ENCODE data around the gene MYO10.
"Not testable (repeated sequence)": the region's sequence is repeated elsewhere in the genome, so short reads cannot be mapped to it uniquely, and the experiment has no call there.

The MYO10 gene

DNA sequence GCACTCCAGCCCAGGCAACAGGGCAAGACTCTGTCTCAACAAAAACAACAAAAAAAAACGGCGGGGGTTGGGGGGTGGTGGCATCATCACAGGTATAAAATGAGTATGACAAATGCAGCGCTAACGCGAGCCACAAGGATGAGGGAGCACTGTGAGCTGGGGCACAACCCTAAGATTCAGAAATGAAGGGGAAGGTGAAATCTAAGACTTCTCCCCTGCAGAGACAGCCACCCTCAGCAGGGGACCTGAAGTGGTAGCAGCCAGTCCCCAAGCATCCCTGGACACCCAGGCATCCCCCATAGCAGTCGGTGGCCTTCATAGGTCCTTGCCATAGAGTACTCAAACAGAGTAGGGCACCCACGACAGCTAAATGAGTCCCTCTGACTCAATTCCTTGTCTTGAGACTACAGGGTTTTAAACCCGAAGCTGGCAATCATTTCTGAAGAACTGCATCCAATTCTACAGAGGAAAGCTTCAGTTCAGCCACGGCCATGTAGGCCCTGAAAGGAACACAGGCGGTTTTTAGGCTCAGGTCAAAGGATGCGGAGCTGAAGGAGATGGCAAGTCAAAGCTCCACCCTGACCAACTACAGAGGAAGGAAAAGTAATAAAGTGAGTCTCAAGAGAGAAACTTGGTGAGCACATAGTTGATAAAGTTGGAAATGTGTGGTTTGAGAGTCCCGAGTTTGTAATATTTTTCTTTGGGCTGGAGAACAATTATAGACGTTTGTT, 50.3 kb downstream of the MYO10 start:
- H3K4me1 ChIP-seq (ENCODE audit: control insufficient read depth, insufficient read depth, low read length) = peaks cover 35% of the 10 kb centered on the region
- H3K9ac ChIP-seq (ENCODE audit: low read length) = no peak overlapping the region
- H3K9me3 ChIP-seq (ENCODE audit: control insufficient read depth, insufficient read depth, low read depth, low read length) = no peaks in the 10 kb centered on the region
- H3K27me3 ChIP-seq (ENCODE audit: control insufficient read depth, insufficient read depth, low read length) = no peaks in the 10 kb centered on the region
- no peak overlapping the region for H3K4me3 ChIP-seq (ENCODE audit: low read depth, low read length)
- no peak overlapping the region for H3K27ac ChIP-seq (ENCODE audit: low read depth, low read length)
- no peaks in the 10 kb centered on the region for H3K36me3 ChIP-seq (ENCODE audit: control insufficient read depth, insufficient read depth, low read length)

DNA sequence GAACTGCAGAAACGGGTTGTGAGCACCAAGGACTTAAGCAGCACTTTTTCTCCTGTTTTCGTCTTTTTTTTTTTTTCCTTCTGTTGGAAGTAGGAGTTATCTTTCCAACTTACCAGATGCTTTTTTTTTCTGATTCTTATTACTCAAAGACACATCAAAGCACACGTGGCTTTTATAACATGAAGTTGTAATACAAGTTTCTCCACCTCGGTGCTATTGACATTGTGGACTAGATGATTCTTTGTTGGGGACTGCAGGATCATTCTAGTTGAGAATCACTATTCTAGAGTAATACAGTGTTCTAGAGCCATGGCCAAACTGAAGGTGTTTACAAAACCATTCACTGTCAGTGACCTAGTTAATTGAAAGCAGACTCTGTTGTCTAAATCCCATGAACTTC, 51.5 kb downstream of the MYO10 start:
- no peak overlapping the region for H3K27ac ChIP-seq (ENCODE audit: low read depth, low read length)
- H3K27me3 ChIP-seq (ENCODE audit: control insufficient read depth, insufficient read depth, low read length) = no peaks in the 10 kb centered on the region
- no peak overlapping the region for H3K4me3 ChIP-seq (ENCODE audit: low read depth, low read length)
- H3K36me3 ChIP-seq (ENCODE audit: control insufficient read depth, insufficient read depth, low read length) = no peaks in the 10 kb centered on the region
- no peaks in the 10 kb centered on the region for H3K9me3 ChIP-seq (ENCODE audit: control insufficient read depth, insufficient read depth, low read depth, low read length)
- no peak overlapping the region for H3K9ac ChIP-seq (ENCODE audit: low read length)
- H3K4me1 ChIP-seq (ENCODE audit: control insufficient read depth, insufficient read depth, low read length) = peaks cover 31% of the 10 kb centered on the region

DNA sequence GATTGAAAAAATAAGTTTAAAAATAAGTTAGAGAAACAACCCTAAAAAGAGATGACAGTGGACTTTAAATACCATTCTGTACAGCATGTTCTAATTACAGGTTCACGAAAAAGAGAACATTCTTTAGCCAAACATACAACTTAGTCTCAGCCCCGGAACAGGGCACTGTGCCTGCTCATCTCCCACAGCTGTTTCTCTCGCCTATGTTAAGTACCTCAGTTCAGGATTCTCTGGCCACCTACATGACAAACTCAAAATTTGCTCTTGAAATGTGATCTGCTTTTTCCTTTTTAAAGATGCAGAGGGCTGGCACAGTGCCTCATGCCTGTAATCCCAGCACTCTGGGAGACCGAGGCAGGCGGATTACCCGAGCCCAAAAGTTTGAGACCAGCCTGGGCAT, 52.3 kb downstream of the MYO10 start:
- no peaks in the 10 kb centered on the region for H3K36me3 ChIP-seq (ENCODE audit: control insufficient read depth, insufficient read depth, low read length)
- no peak overlapping the region for H3K4me3 ChIP-seq (ENCODE audit: low read depth, low read length)
- H3K9me3 ChIP-seq (ENCODE audit: control insufficient read depth, insufficient read depth, low read depth, low read length) = no peaks in the 10 kb centered on the region
- no peak overlapping the region for H3K9ac ChIP-seq (ENCODE audit: low read length)
- H3K4me1 ChIP-seq (ENCODE audit: control insufficient read depth, insufficient read depth, low read length) = peaks cover 27% of the 10 kb centered on the region; the same call in 1 of the 2 replicates
- no peak overlapping the region for H3K27ac ChIP-seq (ENCODE audit: low read depth, low read length)
- H3K27me3 ChIP-seq (ENCODE audit: control insufficient read depth, insufficient read depth, low read length) = no peaks in the 10 kb centered on the region

DNA sequence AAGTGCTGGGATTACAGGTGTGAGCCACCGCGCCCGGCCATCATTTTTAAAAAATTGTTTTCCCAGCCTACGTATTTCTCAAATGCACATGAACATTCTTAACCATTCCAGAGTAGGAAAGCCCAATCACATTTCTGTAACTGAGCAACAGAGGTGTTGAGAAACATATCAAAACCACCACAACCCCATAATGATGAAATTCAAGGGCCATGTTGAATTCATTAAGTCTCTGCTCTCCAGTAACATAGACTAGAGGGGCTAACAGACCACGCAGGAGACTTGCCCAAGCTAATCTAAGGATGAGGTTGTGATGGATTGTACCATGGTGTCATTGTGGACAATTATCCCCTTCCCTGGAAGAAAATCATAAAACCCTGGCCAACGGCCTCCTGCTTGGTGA, 52.9 kb downstream of the MYO10 start:
- Histone ChIP-seq H3K36me3 (ENCODE audit: control insufficient read depth, insufficient read depth, low read length) (no peaks in the 10 kb centered on the region), H3K9me3 (ENCODE audit: control insufficient read depth, insufficient read depth, low read depth, low read length) (no peaks in the 10 kb centered on the region), H3K4me3 (ENCODE audit: low read depth, low read length) (no peak overlapping the region), H3K4me1 (ENCODE audit: control insufficient read depth, insufficient read depth, low read length) (peaks cover 27% of the 10 kb centered on the region; the same call in 1 of the 2 replicates), H3K9ac (ENCODE audit: low read length) (no peak overlapping the region), H3K27ac (ENCODE audit: low read depth, low read length) (no peak overlapping the region), H3K27me3 (ENCODE audit: control insufficient read depth, insufficient read depth, low read length) (no peaks in the 10 kb centered on the region)

DNA sequence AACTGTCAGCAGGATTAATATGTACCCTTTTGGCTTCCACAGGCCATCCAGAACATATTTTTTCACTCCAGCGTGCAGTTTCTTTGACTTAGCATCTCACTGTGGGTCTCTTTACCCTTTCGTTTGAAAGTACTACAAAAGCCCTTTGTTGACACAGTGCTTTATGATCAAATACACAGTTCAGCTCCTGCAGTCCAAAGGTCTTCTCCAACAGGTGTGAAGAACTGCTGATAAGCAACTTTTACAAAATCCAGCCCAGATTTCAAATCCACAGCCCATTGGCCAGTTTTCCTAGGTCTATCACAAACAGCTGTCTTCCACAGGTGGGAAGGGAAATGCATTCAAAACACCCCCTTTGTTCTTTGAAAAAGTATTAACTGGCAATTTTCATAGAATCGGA, 54.8 kb downstream of the MYO10 start:
- Histone ChIP-seq H3K36me3 (ENCODE audit: control insufficient read depth, insufficient read depth, low read length) (peaks cover 13% of the 10 kb centered on the region), H3K9ac (ENCODE audit: low read length) (no peak overlapping the region), H3K4me3 (ENCODE audit: low read depth, low read length) (no peak overlapping the region), H3K9me3 (ENCODE audit: control insufficient read depth, insufficient read depth, low read depth, low read length) (no peaks in the 10 kb centered on the region), H3K4me1 (ENCODE audit: control insufficient read depth, insufficient read depth, low read length) (peaks cover 17% of the 10 kb centered on the region; the same call in 1 of the 2 replicates), H3K27ac (ENCODE audit: low read depth, low read length) (no peak overlapping the region), H3K27me3 (ENCODE audit: control insufficient read depth, insufficient read depth, low read length) (no peaks in the 10 kb centered on the region)

DNA sequence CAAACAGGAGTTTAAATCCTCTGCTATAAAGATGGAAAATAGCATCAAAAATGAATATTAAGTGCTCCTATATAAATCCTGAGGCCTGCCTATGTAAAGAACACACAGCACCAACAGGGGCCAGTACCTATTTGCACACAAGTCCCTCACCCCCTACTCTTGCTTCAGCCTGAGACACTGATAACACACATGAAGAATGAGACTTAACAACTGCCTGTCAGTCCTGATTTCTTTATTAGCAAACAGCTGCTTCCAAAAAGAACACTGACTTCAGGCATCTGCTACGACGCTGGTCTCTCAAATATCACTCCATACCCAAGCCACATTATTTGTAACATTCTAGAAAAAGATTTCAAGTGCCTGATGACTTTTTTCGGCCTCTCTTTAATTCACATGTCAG, 55.5 kb downstream of the MYO10 start:
- H3K27me3 ChIP-seq (ENCODE audit: control insufficient read depth, insufficient read depth, low read length) = no peaks in the 10 kb centered on the region
- peaks cover 16% of the 10 kb centered on the region for H3K36me3 ChIP-seq (ENCODE audit: control insufficient read depth, insufficient read depth, low read length)
- H3K4me1 ChIP-seq (ENCODE audit: control insufficient read depth, insufficient read depth, low read length) = peaks cover 16% of the 10 kb centered on the region; the same call in 1 of the 2 replicates
- H3K4me3 ChIP-seq (ENCODE audit: low read depth, low read length) = no peak overlapping the region
- no peak overlapping the region for H3K27ac ChIP-seq (ENCODE audit: low read depth, low read length)
- no peak overlapping the region for H3K9ac ChIP-seq (ENCODE audit: low read length)
- peaks cover under 1% of the 10 kb centered on the region; the same call in 1 of the 2 replicates for H3K9me3 ChIP-seq (ENCODE audit: control insufficient read depth, insufficient read depth, low read depth, low read length)

DNA sequence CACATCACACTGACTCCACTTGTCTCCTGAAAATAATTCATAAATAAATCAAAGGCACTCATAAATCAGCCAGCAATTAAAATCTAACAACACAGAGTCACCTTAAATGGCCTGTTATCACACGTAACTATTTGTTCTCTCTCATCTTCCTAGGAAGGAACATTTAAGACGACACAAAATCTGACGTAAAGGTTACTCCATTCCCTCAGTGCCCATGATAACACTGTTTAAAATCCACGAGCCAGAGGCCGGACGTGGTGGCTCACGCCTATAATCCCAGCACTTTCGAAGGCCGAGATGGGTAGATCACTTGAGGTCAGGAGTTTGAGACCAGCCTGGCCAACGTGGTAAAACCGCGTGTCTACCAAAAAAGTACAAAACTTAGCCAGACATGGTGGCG, 56.4 kb downstream of the MYO10 start:
- no peak overlapping the region for H3K4me3 ChIP-seq (ENCODE audit: low read depth, low read length)
- H3K27ac ChIP-seq (ENCODE audit: low read depth, low read length) = no peak overlapping the region
- H3K9ac ChIP-seq (ENCODE audit: low read length) = no peak overlapping the region
- peaks cover 16% of the 10 kb centered on the region; the same call in 1 of the 2 replicates for H3K4me1 ChIP-seq (ENCODE audit: control insufficient read depth, insufficient read depth, low read length)
- peaks cover 7% of the 10 kb centered on the region; the same call in 1 of the 2 replicates for H3K9me3 ChIP-seq (ENCODE audit: control insufficient read depth, insufficient read depth, low read depth, low read length)
- H3K27me3 ChIP-seq (ENCODE audit: control insufficient read depth, insufficient read depth, low read length) = no peaks in the 10 kb centered on the region
- peaks cover 25% of the 10 kb centered on the region for H3K36me3 ChIP-seq (ENCODE audit: control insufficient read depth, insufficient read depth, low read length)

DNA sequence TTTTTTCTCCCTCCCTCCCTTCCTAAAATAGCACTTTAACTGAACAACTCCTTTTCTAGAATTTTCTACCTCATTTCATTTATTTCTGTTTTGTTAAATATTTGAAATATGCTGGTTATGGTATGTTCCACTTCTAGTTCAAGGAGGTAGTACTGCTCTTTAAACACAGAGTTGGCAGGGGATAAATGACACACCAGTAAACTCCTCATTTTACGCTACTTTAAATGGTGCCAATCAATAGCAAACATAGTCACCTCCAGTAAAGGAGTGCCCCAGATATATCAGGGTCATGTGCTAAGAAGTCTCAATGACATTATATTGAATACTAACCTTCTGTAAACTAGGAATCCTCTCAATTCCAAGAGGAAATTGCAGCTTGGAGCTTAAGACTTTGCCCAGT, 56.9 kb downstream of the MYO10 start:
- peaks cover 28% of the 10 kb centered on the region for H3K36me3 ChIP-seq (ENCODE audit: control insufficient read depth, insufficient read depth, low read length)
- no peaks in the 10 kb centered on the region for H3K27me3 ChIP-seq (ENCODE audit: control insufficient read depth, insufficient read depth, low read length)
- H3K9me3 ChIP-seq (ENCODE audit: control insufficient read depth, insufficient read depth, low read depth, low read length) = peaks cover 7% of the 10 kb centered on the region; the same call in 1 of the 2 replicates
- H3K4me3 ChIP-seq (ENCODE audit: low read depth, low read length) = no peak overlapping the region
- H3K27ac ChIP-seq (ENCODE audit: low read depth, low read length) = no peak overlapping the region
- peaks cover 16% of the 10 kb centered on the region; the same call in 1 of the 2 replicates for H3K4me1 ChIP-seq (ENCODE audit: control insufficient read depth, insufficient read depth, low read length)
- no peak overlapping the region for H3K9ac ChIP-seq (ENCODE audit: low read length)

DNA sequence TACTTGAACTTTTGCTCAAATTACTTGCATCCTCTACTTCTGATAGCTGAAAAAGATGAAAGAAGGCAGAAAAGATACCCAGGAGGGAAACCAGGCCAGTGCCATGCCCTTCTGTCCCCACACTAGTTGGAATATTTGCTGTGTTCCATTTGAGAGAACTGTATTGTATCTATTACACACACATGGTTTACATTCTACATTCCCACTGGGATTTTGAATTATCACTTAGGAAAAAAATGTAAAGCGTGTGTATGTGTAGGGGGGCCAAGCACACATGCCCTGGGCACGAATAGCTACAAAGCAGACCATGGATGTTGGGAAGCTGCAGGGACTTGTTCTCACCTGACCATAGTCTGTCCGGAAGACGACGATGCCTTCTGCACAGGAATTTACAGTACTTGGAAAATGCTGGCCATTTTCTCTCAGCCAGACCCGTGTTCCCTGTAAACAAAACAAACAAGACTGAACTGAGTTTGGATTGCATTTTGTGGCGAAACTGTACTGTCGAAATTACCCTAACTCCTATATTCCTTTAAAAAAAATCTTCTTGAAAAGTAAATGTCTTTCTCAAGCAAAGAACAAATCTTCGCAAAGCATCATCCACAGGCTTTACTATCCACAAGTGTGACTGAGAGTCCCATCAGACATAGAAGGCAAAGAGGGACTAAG, 58.7 kb downstream of the MYO10 start:
- Histone ChIP-seq H3K36me3 (ENCODE audit: control insufficient read depth, insufficient read depth, low read length) (peaks cover 38% of the 10 kb centered on the region), H3K9me3 (ENCODE audit: control insufficient read depth, insufficient read depth, low read depth, low read length) (peaks cover 17% of the 10 kb centered on the region), H3K27ac (ENCODE audit: low read depth, low read length) (no peak overlapping the region)

DNA sequence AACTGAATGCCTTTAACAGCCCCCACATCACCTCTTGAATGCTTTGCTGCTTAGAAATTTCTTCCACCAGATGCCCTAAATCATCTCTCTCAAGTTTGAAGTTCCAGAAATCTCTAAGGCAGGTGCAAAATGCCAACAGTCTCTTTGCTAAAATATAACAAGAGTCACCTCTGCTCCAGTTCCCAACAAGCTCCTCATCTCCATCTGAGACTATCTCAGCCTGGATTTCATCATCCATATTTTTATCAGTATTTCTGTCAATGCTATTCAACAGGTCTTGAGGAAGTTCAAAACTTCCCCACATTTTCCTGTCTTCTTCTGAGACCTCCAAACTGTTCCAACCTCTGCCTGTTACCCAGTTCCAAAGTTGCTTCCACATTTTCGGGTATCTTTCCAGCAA, 61.7 kb downstream of the MYO10 start:
- not testable (repeated sequence) for H3K27ac ChIP-seq (ENCODE audit: low read depth, low read length); H3K27me3 ChIP-seq (ENCODE audit: control insufficient read depth, insufficient read depth, low read length); H3K4me3 ChIP-seq (ENCODE audit: low read depth, low read length); H3K9ac ChIP-seq (ENCODE audit: low read length); H3K4me1 ChIP-seq (ENCODE audit: control insufficient read depth, insufficient read depth, low read length)
- H3K9me3 ChIP-seq (ENCODE audit: control insufficient read depth, insufficient read depth, low read depth, low read length) = peaks cover 22% of the 10 kb centered on the region
- H3K36me3 ChIP-seq (ENCODE audit: control insufficient read depth, insufficient read depth, low read length) = peaks cover 45% of the 10 kb centered on the region

More for the DNA sequence above, 58.7 kb downstream of the MYO10 start:
- peaks cover 16% of the 10 kb centered on the region; the same call in 1 of the 2 replicates for H3K4me1 ChIP-seq (ENCODE audit: control insufficient read depth, insufficient read depth, low read length)
- H3K27me3 ChIP-seq (ENCODE audit: control insufficient read depth, insufficient read depth, low read length) = no peaks in the 10 kb centered on the region
- H3K4me3 ChIP-seq (ENCODE audit: low read depth, low read length) = no peak overlapping the region
- no peak overlapping the region for H3K9ac ChIP-seq (ENCODE audit: low read length)

DNA sequence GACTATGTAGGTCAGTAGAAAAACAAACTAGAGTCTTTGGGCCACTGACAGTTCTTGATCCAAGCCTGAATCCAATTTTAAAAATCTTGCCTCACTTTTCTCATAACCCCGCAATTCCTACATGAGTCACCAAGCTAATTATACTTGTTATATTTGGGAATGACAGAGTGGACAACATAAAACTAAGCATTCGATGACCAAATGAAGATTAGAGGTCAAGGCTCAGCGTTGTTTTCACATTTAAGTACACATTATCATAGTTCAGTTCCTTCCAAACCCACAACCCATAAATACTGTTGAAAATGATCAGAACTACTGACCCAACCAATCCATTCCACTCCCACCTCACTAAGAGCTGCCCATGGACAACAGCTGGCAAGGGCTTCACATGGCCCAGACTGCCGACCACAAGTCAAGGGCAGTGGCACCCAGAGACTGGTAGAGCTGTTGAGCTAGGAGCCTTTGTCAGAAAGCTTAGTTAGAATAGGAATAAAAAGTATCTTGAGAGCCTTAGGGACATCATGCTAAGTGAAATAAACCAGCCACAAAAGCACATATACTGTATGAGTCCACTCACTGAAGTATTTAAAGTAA, 64.2 kb downstream of the MYO10 start:
- Histone ChIP-seq H3K27ac (ENCODE audit: low read depth, low read length) (no peak overlapping the region), H3K36me3 (ENCODE audit: control insufficient read depth, insufficient read depth, low read length) (peaks cover 38% of the 10 kb centered on the region), H3K9me3 (ENCODE audit: control insufficient read depth, insufficient read depth, low read depth, low read length) (peaks cover 22% of the 10 kb centered on the region)

More for the DNA sequence above, 64.2 kb downstream of the MYO10 start:
- Histone ChIP-seq H3K4me3 (ENCODE audit: low read depth, low read length) (no peak overlapping the region), H3K27me3 (ENCODE audit: control insufficient read depth, insufficient read depth, low read length) (no peaks in the 10 kb centered on the region), H3K4me1 (ENCODE audit: control insufficient read depth, insufficient read depth, low read length) (peaks cover 17% of the 10 kb centered on the region), H3K9ac (ENCODE audit: low read length) (no peak overlapping the region)

Data from HUES6 (cell line).